ENCODE measurements around the gene IGSF21. TPM values are rescaled to one million over a fixed set of nuclear protein-coding genes. Genes with fewer than 3 reads are reported as not detected.

The IGSF21 gene
- total RNA-seq, 1 donor from 2014 or later = 1.00 TPM

GRCh38 chr1:18114726-18115410 is 7.3 kb downstream of the IGSF21 start:
- intact Hi-C loops (cut with DNase I) = no loop called here
- DNase-seq (ENCODE audit: low spot score) = no peak

GRCh38 chr1:18116777-18117176 is 9.2 kb downstream of the IGSF21 start:
- no peak for DNase-seq (ENCODE audit: low spot score)
- intact Hi-C loops (cut with DNase I) = no loop called here

GRCh38 chr1:18118078-18118477 is 10.5 kb downstream of the IGSF21 start:
- DNase-seq (ENCODE audit: low spot score) = no peak
- intact Hi-C loops (cut with DNase I) = no loop called here

- intact Hi-C loops (cut with DNase I) = no loop called here
- no peak for DNase-seq (ENCODE audit: low spot score)
These were observed 10.9 kb downstream of the IGSF21 start for GRCh38 chr1:18118491-18118890.

GRCh38 chr1:18119289-18119688 is 11.7 kb downstream of the IGSF21 start:
- DNase-seq (ENCODE audit: low spot score) = no peak
- intact Hi-C loops (cut with DNase I) = no loop called here

GRCh38 chr1:18119771-18120377 is 12.3 kb downstream of the IGSF21 start:
- intact Hi-C loops (cut with DNase I) = no loop called here

GRCh38 chr1:18120638-18121037 is 13.0 kb downstream of the IGSF21 start:
- intact Hi-C loops (cut with DNase I) = no loop called here
- DNase-seq (ENCODE audit: low spot score) = no peak

More at GRCh38 chr1:18119771-18120377, 12.3 kb downstream of the IGSF21 start:
- no peak for DNase-seq (ENCODE audit: low spot score)

- no peak for DNase-seq (ENCODE audit: low spot score)
- intact Hi-C loops (cut with DNase I) = no loop called here
These were observed 13.6 kb downstream of the IGSF21 start for GRCh38 chr1:18121072-18121820.

- intact Hi-C loops (cut with DNase I) = no loop called here
These were observed 15.9 kb downstream of the IGSF21 start for GRCh38 chr1:18123467-18123992.

GRCh38 chr1:18124977-18125376 is 17.4 kb downstream of the IGSF21 start:
- intact Hi-C loops (cut with DNase I) = no loop called here
- DNase-seq (ENCODE audit: low spot score) = no peak

More at GRCh38 chr1:18123467-18123992, 15.9 kb downstream of the IGSF21 start:
- DNase-seq (ENCODE audit: low spot score) = no peak

- intact Hi-C loops (cut with DNase I) = no loop called here
- DNase-seq (ENCODE audit: low spot score) = no peak
These were observed 19.0 kb downstream of the IGSF21 start for GRCh38 chr1:18126616-18127015.

- intact Hi-C loops (cut with DNase I) = no loop called here
- DNase-seq (ENCODE audit: low spot score) = no peak
These were observed 20.7 kb downstream of the IGSF21 start for GRCh38 chr1:18128298-18128697.

GRCh38 chr1:18130356-18130755 is 22.8 kb downstream of the IGSF21 start:
- intact Hi-C loops (cut with DNase I) = no loop called here
- DNase-seq (ENCODE audit: low spot score) = no peak

- no peak for DNase-seq (ENCODE audit: low spot score)
- intact Hi-C loops (cut with DNase I) = no loop called here
These were observed 24.6 kb downstream of the IGSF21 start for GRCh38 chr1:18132022-18132710.

- DNase-seq (ENCODE audit: low spot score) = no peak
- intact Hi-C loops (cut with DNase I) = no loop called here
These were observed 25.3 kb downstream of the IGSF21 start for GRCh38 chr1:18132711-18133541.

GRCh38 chr1:18134324-18135046 is 26.9 kb downstream of the IGSF21 start:
- intact Hi-C loops (cut with DNase I) = no loop called here
- DNase-seq (ENCODE audit: low spot score) = no peak

GRCh38 chr1:18137759-18138345 is 30.3 kb downstream of the IGSF21 start:
- intact Hi-C loops (cut with DNase I) = no loop called here
- no peak for DNase-seq (ENCODE audit: low spot score)

Measured in cardiac septum (tissue), 1 donor.